ENCODE results near the gene DHRS4. TPM values are rescaled to one million over a fixed set of nuclear protein-coding genes. Genes with fewer than 3 reads are reported as not detected.

The DHRS4 gene
- total RNA-seq, 5 donors from 2014 or later (not counting 1 experiment from before 2014, with no cell fraction given) = 11.1 to 21.4 (median 17.5) TPM

GRCh38 chr14:23937203-23937602 lies 16.4 kb upstream of the DHRS4 start:
- CTCF ChIA-PET = interaction anchor here (0.7 kb wide), 2 partner anchors 103 to 594 kb away, joined by 4 read pairs; no protein-coding TSS in a partner anchor

GRCh38 chr14:23938823-23939222 lies 14.7 kb upstream of the DHRS4 start:
- H3K4me3 ChIP-seq (ENCODE audit: control insufficient read depth in 1 of 2, extremely low read depth in 1 of 2, low read length in 1 of 2) = no peak overlapping the region
- Mint-ChIP-seq H3K27me3 (no peaks in the 10 kb centered on the region), H3K4me3 (no peak overlapping the region), H3K4me1 (peaks cover 0 to 9% (median 5%) of the 10 kb centered on the region in 3 donors), H3K36me3 (peaks cover 20% of the 10 kb centered on the region), H3K27ac (no peak overlapping the region), H3K9me3 (no peaks in the 10 kb centered on the region)
- H3K9me3 ChIP-seq = no peaks in the 10 kb centered on the region
- H3K27ac ChIP-seq (ENCODE audit: low read length) = no peak overlapping the region
- no peaks in the 10 kb centered on the region for H3K4me1 ChIP-seq (ENCODE audit: control insufficient read depth in 1 of 2, extremely low read depth in 1 of 2, insufficient read depth in 2 of 2, low read length in 2 of 2)
- ChIA-PET CTCF (no interaction called here), POLR2A (no interaction called here)
- ATAC-seq (replicated peaks in 1 of 4) (no peak), DNase-seq (no peak)
- H3K36me3 ChIP-seq (ENCODE audit: control insufficient read depth in 2 of 2, extremely low read depth in 1 of 2, insufficient read depth in 1 of 2, low read length in 1 of 2) = peaks cover 4 to 12% of the 10 kb centered on the region in 2 donors
- WGBS (ENCODE audit: insufficient coverage) = no CpG with 5 or more reads among the region's 1 CpG
- H3K27me3 ChIP-seq (replicated peaks in 1 of 2; ENCODE audit: control insufficient read depth in 2 of 2, extremely low read depth in 1 of 2, insufficient read depth in 2 of 2, low read length in 1 of 2) = no peaks in the 10 kb centered on the region

More at GRCh38 chr14:23937203-23937602, 16.4 kb upstream of the DHRS4 start:
- Mint-ChIP-seq H3K4me1 (no peaks in the 10 kb centered on the region), H3K4me3 (no peak overlapping the region), H3K27ac (no peak overlapping the region), H3K27me3 (peaks cover 5 to 6% of the 10 kb centered on the region in 2 donors), H3K9me3 (no peaks in the 10 kb centered on the region), H3K36me3 (peaks cover 16% of the 10 kb centered on the region)
- DNase-seq (no peak), ATAC-seq (replicated peaks in 1 of 4) (no peak)
- WGBS (ENCODE audit: insufficient coverage) = no CpG with 5 or more reads among the region's 2 CpGs
- no peaks in the 10 kb centered on the region for H3K4me1 ChIP-seq (ENCODE audit: control insufficient read depth in 1 of 2, extremely low read depth in 1 of 2, insufficient read depth in 2 of 2, low read length in 2 of 2)
- no peaks in the 10 kb centered on the region for H3K9me3 ChIP-seq
- no peak overlapping the region for H3K4me3 ChIP-seq (ENCODE audit: control insufficient read depth in 1 of 2, extremely low read depth in 1 of 2, low read length in 1 of 2)
- peaks cover 0 to 4% of the 10 kb centered on the region in 2 experiments for H3K27me3 ChIP-seq (replicated peaks in 1 of 2; ENCODE audit: control insufficient read depth in 2 of 2, extremely low read depth in 1 of 2, insufficient read depth in 2 of 2, low read length in 1 of 2)
- POLR2A ChIA-PET = no interaction called here
- H3K27ac ChIP-seq (ENCODE audit: low read length) = no peak overlapping the region
- peaks cover 4 to 10% of the 10 kb centered on the region in 2 donors for H3K36me3 ChIP-seq (ENCODE audit: control insufficient read depth in 2 of 2, extremely low read depth in 1 of 2, insufficient read depth in 1 of 2, low read length in 1 of 2)

GRCh38 chr14:23939607-23940326 lies 13.8 kb upstream of the DHRS4 start:
- Mint-ChIP-seq H3K4me1 (peaks cover 0 to 16% (median 9%) of the 10 kb centered on the region in 3 donors), H3K36me3 (peaks cover 25% of the 10 kb centered on the region), H3K27ac (no peak overlapping the region), H3K9me3 (no peaks in the 10 kb centered on the region), H3K4me3 (no peak overlapping the region), H3K27me3 (no peaks in the 10 kb centered on the region)
- POLR2A ChIA-PET = no interaction called here
- Histone ChIP-seq H3K4me1 (ENCODE audit: control insufficient read depth in 1 of 2, extremely low read depth in 1 of 2, insufficient read depth in 2 of 2, low read length in 2 of 2) (no peaks in the 10 kb centered on the region), H3K9me3 (no peaks in the 10 kb centered on the region), H3K27me3 (replicated peaks in 1 of 2; ENCODE audit: control insufficient read depth in 2 of 2, extremely low read depth in 1 of 2, insufficient read depth in 2 of 2, low read length in 1 of 2) (no peaks in the 10 kb centered on the region), H3K4me3 (ENCODE audit: control insufficient read depth in 1 of 2, extremely low read depth in 1 of 2, low read length in 1 of 2) (no peak overlapping the region), H3K27ac (ENCODE audit: low read length) (no peak overlapping the region), H3K36me3 (ENCODE audit: control insufficient read depth in 2 of 2, extremely low read depth in 1 of 2, insufficient read depth in 1 of 2, low read length in 1 of 2) (peaks cover 4 to 12% of the 10 kb centered on the region in 2 donors)
- DNase-seq (no peak), ATAC-seq (replicated peaks in 1 of 4) (no peak)
- 67% methylated on average over 1 of the region's 3 CpGs for WGBS (ENCODE audit: insufficient coverage)
- CTCF ChIA-PET = no interaction called here

- H3K27me3 Mint-ChIP-seq = no peaks in the 10 kb centered on the region
- peaks cover 25% of the 10 kb centered on the region for H3K36me3 Mint-ChIP-seq
- H3K4me3 Mint-ChIP-seq = no peak overlapping the region
- Histone ChIP-seq H3K36me3 (ENCODE audit: control insufficient read depth in 2 of 2, extremely low read depth in 1 of 2, insufficient read depth in 1 of 2, low read length in 1 of 2) (peaks cover 4 to 12% of the 10 kb centered on the region in 2 donors), H3K9me3 (no peaks in the 10 kb centered on the region), H3K27ac (ENCODE audit: low read length) (no peak overlapping the region), H3K4me1 (ENCODE audit: control insufficient read depth in 1 of 2, extremely low read depth in 1 of 2, insufficient read depth in 2 of 2, low read length in 2 of 2) (no peaks in the 10 kb centered on the region), H3K27me3 (replicated peaks in 1 of 2; ENCODE audit: control insufficient read depth in 2 of 2, extremely low read depth in 1 of 2, insufficient read depth in 2 of 2, low read length in 1 of 2) (no peaks in the 10 kb centered on the region), H3K4me3 (ENCODE audit: control insufficient read depth in 1 of 2, extremely low read depth in 1 of 2, low read length in 1 of 2) (no peak overlapping the region)
- no peak for ATAC-seq (replicated peaks in 1 of 4)
- DNase-seq = no peak
- CTCF ChIA-PET = no interaction called here
- H3K4me1 Mint-ChIP-seq = peaks cover 4 to 18% (median 11%) of the 10 kb centered on the region in 3 donors
- WGBS (ENCODE audit: insufficient coverage) = 55% methylated on average over 3 of the region's 3 CpGs
- POLR2A ChIA-PET = no interaction called here
- no peaks in the 10 kb centered on the region for H3K9me3 Mint-ChIP-seq
- no peak overlapping the region for H3K27ac Mint-ChIP-seq
Observed at GRCh38 chr14:23941230-23941629, 12.3 kb upstream of the DHRS4 start.

- H3K4me1 ChIP-seq (ENCODE audit: control insufficient read depth in 1 of 2, extremely low read depth in 1 of 2, insufficient read depth in 2 of 2, low read length in 2 of 2) = no peaks in the 10 kb centered on the region
- CTCF ChIA-PET = no interaction called here
Observed at GRCh38 chr14:23941669-23942068, 11.9 kb upstream of the DHRS4 start.

GRCh38 chr14:23942587-23942986 lies 11.0 kb upstream of the DHRS4 start:
- Histone ChIP-seq H3K27me3 (replicated peaks in 1 of 2; ENCODE audit: control insufficient read depth in 2 of 2, extremely low read depth in 1 of 2, insufficient read depth in 2 of 2, low read length in 1 of 2) (no peaks in the 10 kb centered on the region), H3K27ac (ENCODE audit: low read length) (no peak overlapping the region), H3K36me3 (ENCODE audit: control insufficient read depth in 2 of 2, extremely low read depth in 1 of 2, insufficient read depth in 1 of 2, low read length in 1 of 2) (peaks cover 4 to 12% of the 10 kb centered on the region in 2 donors), H3K4me1 (ENCODE audit: control insufficient read depth in 1 of 2, extremely low read depth in 1 of 2, insufficient read depth in 2 of 2, low read length in 2 of 2) (no peaks in the 10 kb centered on the region), H3K9me3 (no peaks in the 10 kb centered on the region), H3K4me3 (ENCODE audit: control insufficient read depth in 1 of 2, extremely low read depth in 1 of 2, low read length in 1 of 2) (no peak overlapping the region)
- Mint-ChIP-seq H3K4me1 (peaks cover 17 to 31% (median 18%) of the 10 kb centered on the region in 3 donors), H3K4me3 (no peak overlapping the region), H3K27me3 (no peaks in the 10 kb centered on the region), H3K36me3 (peaks cover 25% of the 10 kb centered on the region), H3K27ac (no peak overlapping the region), H3K9me3 (no peaks in the 10 kb centered on the region)
- no peak for DNase-seq
- CTCF ChIA-PET = no interaction called here
- 100% methylated on average over 4 of the region's 7 CpGs for WGBS (ENCODE audit: insufficient coverage)
- ATAC-seq (replicated peaks in 1 of 4) = no peak
- POLR2A ChIA-PET = no interaction called here

More at GRCh38 chr14:23941669-23942068, 11.9 kb upstream of the DHRS4 start:
- Mint-ChIP-seq H3K4me3 (no peak overlapping the region), H3K9me3 (no peaks in the 10 kb centered on the region), H3K4me1 (peaks cover 9 to 23% (median 16%) of the 10 kb centered on the region in 3 donors), H3K27ac (no peak overlapping the region), H3K36me3 (peaks cover 25% of the 10 kb centered on the region), H3K27me3 (no peaks in the 10 kb centered on the region)
- Histone ChIP-seq H3K9me3 (no peaks in the 10 kb centered on the region), H3K4me3 (ENCODE audit: control insufficient read depth in 1 of 2, extremely low read depth in 1 of 2, low read length in 1 of 2) (no peak overlapping the region), H3K36me3 (ENCODE audit: control insufficient read depth in 2 of 2, extremely low read depth in 1 of 2, insufficient read depth in 1 of 2, low read length in 1 of 2) (peaks cover 4 to 12% of the 10 kb centered on the region in 2 donors), H3K27ac (ENCODE audit: low read length) (no peak overlapping the region), H3K27me3 (replicated peaks in 1 of 2; ENCODE audit: control insufficient read depth in 2 of 2, extremely low read depth in 1 of 2, insufficient read depth in 2 of 2, low read length in 1 of 2) (no peaks in the 10 kb centered on the region)
- DNase-seq = no peak
- POLR2A ChIA-PET = no interaction called here
- no peak for ATAC-seq (replicated peaks in 1 of 4)

All from T-cell (primary cell).